Stromal cell of bone marrow (primary cell): ENCODE data around the gene ZNF281.
"Not testable (repeated sequence)": the region's sequence is repeated elsewhere in the genome, so short reads cannot be mapped to it uniquely, and the experiment has no call there.

ENCODE experiments used
- DNase-seq: peaks from one replicate; pipeline ENCODE4 v3.0.0-alpha.2; 2012; ENCODE audit warnings: low read depth

ZNF281 gene, protein sequence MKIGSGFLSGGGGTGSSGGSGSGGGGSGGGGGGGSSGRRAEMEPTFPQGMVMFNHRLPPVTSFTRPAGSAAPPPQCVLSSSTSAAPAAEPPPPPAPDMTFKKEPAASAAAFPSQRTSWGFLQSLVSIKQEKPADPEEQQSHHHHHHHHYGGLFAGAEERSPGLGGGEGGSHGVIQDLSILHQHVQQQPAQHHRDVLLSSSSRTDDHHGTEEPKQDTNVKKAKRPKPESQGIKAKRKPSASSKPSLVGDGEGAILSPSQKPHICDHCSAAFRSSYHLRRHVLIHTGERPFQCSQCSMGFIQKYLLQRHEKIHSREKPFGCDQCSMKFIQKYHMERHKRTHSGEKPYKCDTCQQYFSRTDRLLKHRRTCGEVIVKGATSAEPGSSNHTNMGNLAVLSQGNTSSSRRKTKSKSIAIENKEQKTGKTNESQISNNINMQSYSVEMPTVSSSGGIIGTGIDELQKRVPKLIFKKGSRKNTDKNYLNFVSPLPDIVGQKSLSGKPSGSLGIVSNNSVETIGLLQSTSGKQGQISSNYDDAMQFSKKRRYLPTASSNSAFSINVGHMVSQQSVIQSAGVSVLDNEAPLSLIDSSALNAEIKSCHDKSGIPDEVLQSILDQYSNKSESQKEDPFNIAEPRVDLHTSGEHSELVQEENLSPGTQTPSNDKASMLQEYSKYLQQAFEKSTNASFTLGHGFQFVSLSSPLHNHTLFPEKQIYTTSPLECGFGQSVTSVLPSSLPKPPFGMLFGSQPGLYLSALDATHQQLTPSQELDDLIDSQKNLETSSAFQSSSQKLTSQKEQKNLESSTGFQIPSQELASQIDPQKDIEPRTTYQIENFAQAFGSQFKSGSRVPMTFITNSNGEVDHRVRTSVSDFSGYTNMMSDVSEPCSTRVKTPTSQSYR

DNA sequence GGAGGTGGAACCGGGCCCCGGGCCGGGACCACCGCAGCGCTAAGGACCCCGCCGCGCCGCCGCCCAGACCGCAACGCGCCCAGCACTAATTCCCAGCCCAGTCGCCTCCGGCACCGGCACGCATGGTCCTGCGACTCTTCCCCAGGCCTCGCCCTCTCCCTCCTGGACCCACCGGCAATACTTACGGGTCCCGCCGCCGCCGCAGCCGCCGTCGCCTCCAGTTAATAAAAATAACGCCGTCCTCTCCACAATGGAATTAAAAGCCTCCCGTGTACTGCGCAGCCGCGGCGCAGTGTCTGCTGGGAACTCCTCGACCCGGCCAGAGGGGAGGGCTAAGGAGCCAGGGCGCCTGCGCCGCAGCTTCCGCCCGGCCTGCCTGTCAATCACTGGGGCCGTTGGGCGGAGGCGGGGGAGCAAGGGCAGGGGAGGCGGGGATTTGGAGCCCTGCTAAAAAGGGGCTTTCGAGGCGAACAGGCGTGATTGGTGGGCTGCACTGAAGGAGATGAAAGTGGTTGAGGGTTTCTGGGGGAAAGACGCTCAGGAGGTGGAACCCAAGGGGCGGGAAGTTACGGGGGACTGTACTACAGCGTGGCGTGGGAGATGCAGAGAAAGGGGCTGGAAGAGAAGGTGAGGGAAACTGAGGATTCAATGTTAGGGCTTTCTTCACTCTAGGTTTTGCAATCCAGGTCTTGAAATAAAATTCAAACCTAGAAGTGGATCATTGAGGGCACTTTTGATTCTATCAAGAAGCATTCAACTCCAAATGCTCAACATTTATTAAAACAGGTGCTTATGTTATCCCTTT lies at the start of gene ZNF281:
ZNF281 (minus strand) TSS at position 276 of the 805 bp plus-strand sequence. CDS start 331 bp downstream, outside the sequence.
- DNase-seq: peak; percentile 88

GRCh38 chr1:200458780-200459179 lies 48.9 kb upstream of the ZNF281 start:
- DNase-seq: no peak

DNA sequence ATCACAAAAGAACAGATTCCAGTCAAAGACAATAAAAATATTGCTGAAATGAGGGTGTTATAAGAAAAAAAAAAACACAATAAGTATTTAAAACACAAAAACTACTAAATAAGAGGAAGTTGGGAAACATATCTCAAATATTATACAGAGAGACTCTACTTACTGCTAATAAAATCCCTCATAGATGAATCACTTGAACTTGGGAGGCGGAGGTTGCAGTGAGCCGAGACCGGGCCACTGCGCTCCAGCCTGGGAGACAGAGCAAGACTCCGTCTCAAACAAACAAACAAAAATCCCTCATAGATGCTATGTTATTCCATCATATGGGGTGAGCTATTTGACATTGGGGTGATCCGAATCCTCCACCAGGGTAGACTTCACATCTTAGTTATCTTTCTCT lies 48.0 kb upstream of the ZNF281 start:
- no peak for DNase-seq

GRCh38 chr1:200454425-200454824 lies 44.6 kb upstream of the ZNF281 start:
- DNase-seq: no peak

GRCh38 chr1:200453553-200453905 lies 43.7 kb upstream of the ZNF281 start:
- DNase-seq: no peak

- DNase-seq: no peak
Observed at GRCh38 chr1:200452850-200453552, 43.2 kb upstream of the ZNF281 start.

GRCh38 chr1:200448034-200448762 lies 38.4 kb upstream of the ZNF281 start:
- no peak for DNase-seq

- DNase-seq: no peak
Observed at GRCh38 chr1:200445213-200445612, 35.4 kb upstream of the ZNF281 start.

GRCh38 chr1:200444478-200444877 lies 34.6 kb upstream of the ZNF281 start:
- no peak for DNase-seq

DNA sequence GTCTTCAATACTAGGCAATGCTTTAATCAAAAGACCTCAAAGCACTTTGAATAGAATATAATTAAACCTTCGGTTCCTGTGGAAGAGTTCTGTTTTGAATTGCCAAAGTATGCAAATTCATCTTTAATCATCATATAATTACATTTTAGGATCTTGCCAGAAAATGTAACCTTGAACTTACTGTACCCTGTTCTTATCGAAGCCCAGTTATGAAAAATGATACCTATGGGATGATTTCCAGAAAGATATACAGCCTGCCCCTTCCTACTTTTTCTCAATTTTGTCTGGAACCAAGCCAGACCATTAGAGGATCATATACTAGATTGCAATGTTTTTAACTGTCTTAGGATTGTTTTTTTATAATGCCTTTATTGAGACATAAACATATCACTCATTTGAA lies 34.0 kb upstream of the ZNF281 start:
- DNase-seq: no peak

GRCh38 chr1:200442537-200443156 lies 32.8 kb upstream of the ZNF281 start:
- no peak for DNase-seq

DNA sequence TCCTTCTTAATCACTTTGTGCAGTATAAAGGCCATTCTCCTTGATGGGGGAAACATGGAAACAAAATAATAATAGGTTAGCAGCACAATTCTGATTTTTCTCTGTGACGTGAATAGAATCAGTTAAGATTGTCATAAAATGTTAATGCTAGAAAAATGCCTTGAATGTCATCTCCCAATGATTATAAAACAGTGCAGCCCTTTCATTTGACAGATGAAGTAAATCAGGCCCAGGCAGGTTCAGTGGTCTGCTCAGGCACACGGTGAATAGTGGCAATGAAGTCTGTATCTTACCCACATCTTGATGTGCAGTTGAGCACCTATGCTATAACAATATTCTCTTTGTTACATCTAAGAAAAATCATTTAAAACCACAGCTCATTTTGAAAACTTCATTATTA lies 32.2 kb upstream of the ZNF281 start:
- no peak for DNase-seq

GRCh38 chr1:200438911-200439310 lies 29.1 kb upstream of the ZNF281 start:
- no peak for DNase-seq

GRCh38 chr1:200438413-200438812 lies 28.6 kb upstream of the ZNF281 start:
- DNase-seq: not testable (repeated sequence)

DNA sequence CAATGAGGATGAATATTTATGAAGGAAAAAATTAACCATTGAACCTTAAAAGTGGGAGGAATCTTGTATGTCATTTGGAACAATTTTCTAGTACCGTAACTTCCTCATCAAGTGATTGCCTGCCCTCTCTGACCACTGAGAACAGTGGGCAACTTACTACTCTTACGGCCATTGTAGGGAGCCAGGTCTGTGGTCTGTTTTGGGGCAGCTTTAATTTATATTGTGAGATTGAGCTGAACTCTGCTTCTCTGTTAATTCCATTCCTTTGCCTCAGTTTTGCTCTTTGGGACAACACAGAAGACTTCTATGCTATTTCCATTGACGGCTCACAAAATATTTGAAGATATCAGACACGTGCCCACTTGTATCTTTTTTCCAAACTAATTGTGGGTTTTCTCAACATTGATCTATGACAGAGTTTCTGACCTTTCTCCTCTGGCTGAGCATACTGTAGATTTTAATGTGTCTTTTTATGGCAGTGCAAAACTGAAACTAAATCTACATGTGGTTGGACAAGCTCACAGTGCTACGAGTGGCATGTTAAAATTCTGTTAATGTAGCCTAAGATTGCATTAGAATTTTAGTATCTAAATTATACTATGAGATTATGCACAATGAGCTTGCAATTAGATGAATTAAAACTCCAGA lies 27.8 kb upstream of the ZNF281 start:
- DNase-seq: no peak

GRCh38 chr1:200437088-200437487 lies 27.3 kb upstream of the ZNF281 start:
- no peak for DNase-seq

- no peak for DNase-seq
Observed at GRCh38 chr1:200436436-200436835, 26.6 kb upstream of the ZNF281 start.

DNA sequence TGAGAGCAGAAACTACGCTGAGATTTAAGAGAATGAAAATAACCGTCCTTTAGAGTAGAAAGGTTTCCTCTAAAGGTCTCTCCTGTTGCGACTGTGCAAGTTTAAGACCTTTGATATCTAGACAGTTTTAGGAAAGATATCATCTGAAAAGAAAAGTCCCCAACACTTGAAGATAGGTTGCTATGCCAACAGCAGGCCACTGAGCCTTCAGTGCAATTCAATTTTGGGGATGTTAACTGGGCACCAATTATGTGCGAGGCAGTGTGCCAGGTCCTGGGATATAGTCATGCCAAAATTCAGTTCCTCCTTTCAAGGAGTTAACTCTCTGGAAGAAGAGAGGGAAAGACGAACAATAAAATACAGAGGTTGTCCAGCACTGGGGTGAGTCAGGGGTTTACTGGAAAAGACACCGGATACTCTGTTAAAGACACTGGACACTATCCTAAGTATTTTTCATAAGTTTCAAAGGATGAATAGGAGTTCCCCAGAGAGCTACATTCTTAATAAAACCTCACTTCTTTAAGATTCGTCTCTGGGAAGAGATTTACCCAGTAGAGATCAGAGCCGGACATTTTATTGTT lies 25.5 kb upstream of the ZNF281 start:
- DNase-seq: peak; percentile 63

GRCh38 chr1:200433586-200433985 lies 23.8 kb upstream of the ZNF281 start:
- DNase-seq: no peak

DNA sequence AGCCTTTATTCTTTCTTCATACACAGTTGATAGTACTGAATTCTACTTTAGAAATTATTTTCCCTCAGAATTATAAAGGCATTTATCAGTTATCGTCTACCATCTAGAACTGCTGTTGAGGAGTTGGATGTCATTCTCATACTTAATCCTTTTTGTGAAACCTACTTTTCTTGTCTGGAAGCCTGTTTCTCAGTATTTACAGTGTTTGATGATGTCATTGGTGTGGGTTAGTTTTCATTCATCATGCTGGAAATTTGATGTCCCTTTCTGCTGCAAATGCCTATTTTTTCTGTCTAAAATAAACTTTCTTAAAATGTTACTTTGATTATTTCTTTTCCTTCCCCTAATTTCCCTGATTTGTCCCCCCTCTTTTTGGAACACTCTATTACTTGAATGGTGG lies 22.8 kb upstream of the ZNF281 start:
- no peak for DNase-seq
